ENCODE data around the gene SNAPC2.

Gene SNAPC2

DNA sequence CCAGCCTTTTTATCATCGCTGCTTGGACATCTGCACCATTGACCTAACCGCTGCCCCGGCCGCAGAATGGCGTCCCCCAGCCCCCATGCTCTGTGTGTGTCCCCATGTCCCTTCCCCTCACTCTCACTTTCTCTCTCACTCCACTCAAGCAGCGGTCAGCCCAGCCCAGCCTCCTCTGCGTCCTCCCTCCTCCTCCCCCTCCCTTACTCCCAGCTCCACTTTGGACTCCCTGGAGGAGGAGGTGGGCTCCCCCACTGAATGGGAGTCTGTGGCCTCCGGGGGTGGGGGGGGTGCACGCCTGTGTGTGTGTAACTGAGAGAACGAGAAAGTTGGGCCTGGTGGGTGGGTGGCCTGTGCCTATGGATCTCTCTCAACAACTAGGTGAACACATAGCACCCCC lies 14.3 kb upstream of the SNAPC2 start:
- TF ChIP-seq, protein P1, sequence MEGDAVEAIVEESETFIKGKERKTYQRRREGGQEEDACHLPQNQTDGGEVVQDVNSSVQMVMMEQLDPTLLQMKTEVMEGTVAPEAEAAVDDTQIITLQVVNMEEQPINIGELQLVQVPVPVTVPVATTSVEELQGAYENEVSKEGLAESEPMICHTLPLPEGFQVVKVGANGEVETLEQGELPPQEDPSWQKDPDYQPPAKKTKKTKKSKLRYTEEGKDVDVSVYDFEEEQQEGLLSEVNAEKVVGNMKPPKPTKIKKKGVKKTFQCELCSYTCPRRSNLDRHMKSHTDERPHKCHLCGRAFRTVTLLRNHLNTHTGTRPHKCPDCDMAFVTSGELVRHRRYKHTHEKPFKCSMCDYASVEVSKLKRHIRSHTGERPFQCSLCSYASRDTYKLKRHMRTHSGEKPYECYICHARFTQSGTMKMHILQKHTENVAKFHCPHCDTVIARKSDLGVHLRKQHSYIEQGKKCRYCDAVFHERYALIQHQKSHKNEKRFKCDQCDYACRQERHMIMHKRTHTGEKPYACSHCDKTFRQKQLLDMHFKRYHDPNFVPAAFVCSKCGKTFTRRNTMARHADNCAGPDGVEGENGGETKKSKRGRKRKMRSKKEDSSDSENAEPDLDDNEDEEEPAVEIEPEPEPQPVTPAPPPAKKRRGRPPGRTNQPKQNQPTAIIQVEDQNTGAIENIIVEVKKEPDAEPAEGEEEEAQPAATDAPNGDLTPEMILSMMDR (IDR thresholded peaks at IDR 0.05; ENCODE audit: low read depth, low read length, missing control alignments) = no peak
- in situ Hi-C loops (cut with HindIII; ENCODE audit: low sequenced_read_pairs) = no loop called here
- DNase-seq (ENCODE audit: low read depth) = no peak
- no peak overlapping the region for H3K4me3 ChIP-seq (ENCODE audit: low read depth, low read length)

DNA sequence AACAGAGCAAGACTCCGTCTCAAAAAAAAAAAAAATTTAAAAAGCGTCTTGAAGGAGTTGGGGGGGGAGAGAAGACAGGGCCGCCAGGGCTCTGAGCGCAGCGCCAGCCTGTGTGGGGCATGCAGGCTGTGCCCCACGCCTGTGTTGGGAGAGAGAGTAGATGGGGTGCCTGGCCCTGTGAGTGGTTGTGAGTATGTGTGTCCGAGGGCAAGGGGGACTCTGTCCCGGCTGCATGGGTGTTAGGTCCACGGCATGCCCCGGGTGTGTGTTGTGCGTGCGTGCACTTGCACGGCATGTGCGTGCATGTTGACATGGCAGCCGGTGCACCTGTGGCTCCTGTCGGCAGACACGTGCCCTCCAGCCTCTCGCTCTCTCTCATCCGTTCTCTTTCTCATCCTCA lies 13.0 kb upstream of the SNAPC2 start:
- H3K4me3 ChIP-seq (ENCODE audit: low read depth, low read length) = no peak overlapping the region
- in situ Hi-C loops (cut with HindIII; ENCODE audit: low sequenced_read_pairs) = no loop called here
- TF ChIP-seq, protein P1 (IDR thresholded peaks at IDR 0.05; ENCODE audit: low read depth, low read length, missing control alignments) = no peak
- DNase-seq (ENCODE audit: low read depth) = no peak

DNA sequence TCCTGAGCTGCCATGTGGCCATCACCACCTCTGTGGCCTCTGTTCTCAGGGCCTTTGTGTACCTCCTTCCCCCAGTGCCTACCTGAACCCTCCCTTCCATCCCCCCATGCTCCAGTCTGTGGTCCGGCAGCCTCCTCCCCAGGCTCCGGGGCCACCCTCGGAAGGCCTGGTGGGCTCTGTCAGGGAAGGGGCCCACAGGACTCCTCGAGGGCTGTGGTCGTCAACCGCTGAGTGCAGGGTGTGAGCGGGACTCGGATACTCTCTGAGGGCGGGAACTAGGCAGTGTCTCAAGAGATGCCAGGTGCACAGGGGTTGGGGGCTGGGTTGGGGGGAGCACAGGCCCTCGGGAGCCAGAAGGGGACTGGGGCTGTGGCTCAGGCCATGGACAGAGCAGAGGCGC lies 12.6 kb upstream of the SNAPC2 start:
- in situ Hi-C loops (cut with HindIII; ENCODE audit: low sequenced_read_pairs) = no loop called here
- H3K4me3 ChIP-seq (ENCODE audit: low read depth, low read length) = no peak overlapping the region
- TF ChIP-seq, protein P1 (IDR thresholded peaks at IDR 0.05; ENCODE audit: low read depth, low read length, missing control alignments) = no peak
- no peak for DNase-seq (ENCODE audit: low read depth)

DNA sequence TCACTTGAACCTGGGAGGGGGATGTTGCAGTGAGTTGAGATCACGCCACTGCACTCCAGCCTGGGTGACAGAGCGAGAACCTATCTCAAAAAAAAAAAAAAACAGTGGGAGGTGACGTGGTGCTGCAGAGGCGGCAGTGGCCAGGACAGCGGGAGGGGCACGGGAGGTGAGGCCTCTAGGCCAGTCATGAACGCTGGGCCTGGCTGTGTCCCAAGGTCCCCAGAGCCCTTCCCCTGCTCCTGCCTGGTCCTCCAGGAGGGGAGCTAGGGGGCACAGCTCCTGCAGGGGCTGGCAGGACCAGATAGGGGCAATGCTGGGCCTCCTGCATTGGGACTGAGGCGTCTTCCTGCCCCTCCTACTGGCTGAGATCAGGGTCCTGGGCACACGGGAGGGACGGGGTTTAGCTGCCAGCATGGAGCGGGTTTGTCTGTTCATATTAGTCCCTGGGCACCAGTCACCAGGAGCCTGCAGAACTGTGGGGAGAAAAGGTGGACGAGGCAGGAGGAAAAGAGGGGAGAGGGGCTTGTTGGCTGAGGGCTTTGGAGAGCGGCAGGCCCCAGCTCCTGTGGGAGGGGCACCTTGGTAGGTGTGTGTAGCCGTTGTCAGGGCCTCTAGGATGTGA lies 11.9 kb upstream of the SNAPC2 start:
- H3K4me3 ChIP-seq (ENCODE audit: low read depth, low read length) = no peak overlapping the region
- DNase-seq (ENCODE audit: low read depth) = no peak
- TF ChIP-seq, protein P1 (IDR thresholded peaks at IDR 0.05; ENCODE audit: low read depth, low read length, missing control alignments) = no peak
- in situ Hi-C loops (cut with HindIII; ENCODE audit: low sequenced_read_pairs) = no loop called here

DNA sequence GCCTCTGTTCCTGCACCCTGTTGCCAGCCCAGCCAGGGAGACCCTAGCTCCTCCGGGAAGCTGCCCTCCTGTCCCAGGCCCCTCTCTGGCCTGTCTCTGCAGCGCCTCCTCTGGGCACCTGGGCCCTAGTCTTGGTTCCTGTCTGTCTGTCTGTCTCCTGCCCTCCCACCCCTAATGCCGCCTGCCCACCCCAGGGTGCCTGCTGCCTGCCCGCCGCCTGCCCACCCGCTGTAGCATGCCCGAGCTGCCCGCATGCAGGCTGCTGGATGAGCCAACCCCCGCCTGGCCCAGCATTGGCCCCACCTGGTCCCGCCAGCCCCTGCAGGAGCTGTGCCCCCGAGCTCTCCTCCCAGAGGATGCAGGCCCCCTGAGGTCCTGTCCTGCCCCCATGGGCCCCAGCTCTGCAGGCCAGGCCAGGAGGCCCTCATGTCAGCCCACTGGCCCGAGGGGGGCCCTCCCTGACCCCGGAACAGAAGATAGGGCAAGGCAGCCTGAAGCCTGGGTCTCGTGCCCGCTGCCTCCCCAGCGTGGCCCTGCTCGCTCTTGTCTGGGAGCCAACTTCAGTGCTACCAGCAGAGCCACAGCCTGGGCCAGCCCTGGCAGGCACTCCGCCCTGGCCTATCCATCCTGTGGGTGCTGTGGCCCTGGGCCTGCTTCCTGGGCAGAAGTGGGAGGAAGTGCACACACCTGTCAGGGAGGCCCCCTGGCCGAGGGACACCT lies 11.2 kb upstream of the SNAPC2 start:
- TF ChIP-seq, protein P1 (IDR thresholded peaks at IDR 0.05; ENCODE audit: low read depth, low read length, missing control alignments) = peak; percentile 2
- H3K4me3 ChIP-seq (ENCODE audit: low read depth, low read length) = no peak overlapping the region
- no peak for DNase-seq (ENCODE audit: low read depth)
- in situ Hi-C loops (cut with HindIII; ENCODE audit: low sequenced_read_pairs) = no loop called here

DNA sequence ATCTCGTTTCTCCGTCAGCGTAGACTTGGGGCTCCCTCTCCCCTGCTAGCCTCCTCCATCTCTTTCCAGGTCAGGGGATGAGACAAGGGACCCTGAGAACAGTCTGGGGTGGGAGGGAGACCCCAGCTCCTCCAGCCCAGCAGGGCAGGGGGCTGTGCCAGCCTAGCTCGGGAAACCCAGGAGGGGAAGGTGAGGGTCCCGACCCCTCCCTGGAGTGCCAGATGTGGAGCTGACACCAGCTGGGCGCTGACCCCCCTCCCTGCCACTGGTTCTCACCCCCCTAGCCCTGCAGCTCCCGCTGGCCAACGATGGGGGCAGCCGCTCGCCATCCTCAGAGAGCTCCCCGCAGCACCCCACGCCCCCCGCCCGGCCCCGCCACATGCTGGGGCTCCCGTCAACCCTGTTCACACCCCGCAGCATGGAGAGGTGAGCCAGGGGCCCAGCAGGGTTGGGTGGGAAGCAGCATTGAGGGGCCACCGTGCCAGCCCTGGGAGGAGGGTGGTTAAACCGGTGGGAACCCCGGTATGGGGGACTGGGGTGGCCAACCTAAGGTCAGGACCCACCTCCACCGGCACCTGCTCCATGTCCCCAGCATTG lies 10.6 kb upstream of the SNAPC2 start:
- in situ Hi-C loops (cut with HindIII; ENCODE audit: low sequenced_read_pairs) = no loop called here
- no peak for DNase-seq (ENCODE audit: low read depth)
- TF ChIP-seq, protein P1 (IDR thresholded peaks at IDR 0.05; ENCODE audit: low read depth, low read length, missing control alignments) = no peak
- no peak overlapping the region for H3K4me3 ChIP-seq (ENCODE audit: low read depth, low read length)
